A673 (cell line): Measurements from ENCODE around the gene ADCYAP1R1. TPM values are rescaled to one million over a fixed set of nuclear protein-coding genes. Genes with fewer than 3 reads are reported as not detected.

Source experiments
- BruUV-seq: library from RNA; stranded (reverse); fragments of 400-500 nt; replicated peaks from 2 replicates; lab custom pipeline; 2021; lab: Mats Ljungman, UMichigan
- CTCF ChIA-PET: fragments of 300-600 bp; sonication (Branson Sonifier 250); formaldehyde crosslinking; loops from one replicate; lab custom pipeline; 2022; ENCODE audit warnings: antibody characterized with exemption; lab: Charles Lee
- POLR2A ChIA-PET: fragments of 300-600 bp; sonication (Branson Sonifier 250); formaldehyde crosslinking; loops from one replicate; lab custom pipeline; 2022; ENCODE audit warnings: antibody characterized with exemption; ENCODE audit not compliant: low non-redundant PET; lab: Charles Lee
- DNase-seq: peaks from one replicate; pipeline ENCODE4 v3.0.0-alpha.2; 2015; ENCODE audit warnings: low spot score
- H3K27ac ChIP-seq: fragments of 200-600 bp; sonication (generic); 2 replicates; pipeline ENCODE4 v1.5.1; 2016; ENCODE audit warnings: mixed run types, low read depth, mild to moderate bottlenecking, mixed read lengths, antibody characterized with exemption, low read length; ENCODE audit not compliant: poor library complexity, severe bottlenecking
- H3K27me3 ChIP-seq: fragments of 200-600 bp; sonication (generic); replicated peaks from 2 replicates; pipeline ENCODE4 v1.6.1; 2017; ENCODE audit warnings: mixed run types, low read depth, mild to moderate bottlenecking, mixed read lengths, antibody characterized with exemption, low read length; ENCODE audit not compliant: insufficient read depth, poor library complexity
- H3K36me3 ChIP-seq: fragments of 200-600 bp; sonication (generic); 2 replicates; pipeline ENCODE4 v1.6.1; 2016; ENCODE audit warnings: mixed run types, mild to moderate bottlenecking, mixed read lengths, antibody characterized with exemption, low read length; ENCODE audit not compliant: insufficient read depth, poor library complexity, severe bottlenecking
- H3K4me1 ChIP-seq: fragments of 200-600 bp; sonication (generic); 2 replicates; pipeline ENCODE4 v1.6.1; 2017; ENCODE audit warnings: mixed run types, mild to moderate bottlenecking, mixed read lengths, antibody characterized with exemption, low read length; ENCODE audit not compliant: insufficient read depth, poor library complexity, severe bottlenecking
- H3K4me3 ChIP-seq: fragments of 200-600 bp; sonication (generic); 2 replicates; pipeline ENCODE4 v1.5.1; 2016; ENCODE audit warnings: low read depth, mixed run types, mild to moderate bottlenecking, mixed read lengths, low read length; ENCODE audit not compliant: poor library complexity, severe bottlenecking
- H3K9me3 ChIP-seq: fragments of 200-600 bp; sonication (generic); 2 replicates; pipeline ENCODE4 v1.6.1; 2016; ENCODE audit warnings: mixed run types, low read depth, mild to moderate bottlenecking, mixed read lengths, antibody characterized with exemption, low read length; ENCODE audit not compliant: poor library complexity, severe bottlenecking
- EZH2 ChIP-seq: fragments of 200-600 bp; sonication (generic); IDR thresholded peaks from 2 replicates; pipeline ENCODE4 v1.6.1; 2017; ENCODE audit warnings: borderline replicate concordance, low read depth, mild to moderate bottlenecking, mixed read lengths, antibody characterized with exemption, low read length; ENCODE audit not compliant: poor library complexity, severe bottlenecking
- intact Hi-C: fragments of 100-400 bp; cut with micrococcal nuclease; formaldehyde crosslinking; loops from one replicate; pipeline ENCODE4 v1.10.0; 2022; ENCODE audit not compliant: unreplicated experiment
- total RNA-seq: library from RNA; stranded (reverse); gene quantifications from 2 replicates; pipeline ENCODE4 v1.2.3, GENCODE V29; 2021
- TF ChIP-seq, protein P1 (sequence below): fragments of 300-800, 200-600 bp; sonication (generic); conservative IDR thresholded peaks from 2 replicates; pipeline ENCODE4 v1.5.1; 2017; ENCODE audit warnings: low read depth, mild to moderate bottlenecking, antibody characterized with exemption, low read length, moderate library complexity, mixed read lengths

Gene ADCYAP1R1
- total RNA-seq, 1 experiment from 2014 or later: not detected

DNA sequence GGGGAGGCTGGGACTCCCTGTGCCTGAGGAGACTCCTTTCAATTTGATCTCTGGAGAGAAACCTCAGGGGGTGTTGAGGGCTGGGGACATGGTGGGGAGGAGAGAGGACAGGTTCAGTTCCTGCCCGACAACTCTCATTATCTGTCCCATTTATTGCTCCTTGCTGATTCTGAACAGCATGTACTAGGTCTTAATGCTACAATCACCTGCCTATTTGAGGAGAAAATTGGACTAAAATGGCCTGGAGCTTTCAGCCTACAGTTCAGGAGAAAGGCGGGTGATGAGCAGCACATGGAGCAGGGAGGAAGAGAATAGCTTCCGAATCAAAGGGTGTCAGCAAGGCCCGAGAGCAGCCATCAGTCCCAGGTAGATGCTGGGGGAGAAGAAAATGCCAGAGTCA is 30.0 kb upstream of the ADCYAP1R1 start:
- Histone ChIP-seq H3K4me3 (no peak overlapping the region), H3K4me1 (peaks cover 6% of the 10 kb centered on the region), H3K27me3 (no peaks in the 10 kb centered on the region), H3K27ac (no peak overlapping the region), H3K9me3 (no peaks in the 10 kb centered on the region), H3K36me3 (no peaks in the 10 kb centered on the region)
- CTCF ChIA-PET: no interaction called here
- intact Hi-C loops: no loop called here
- no TSS peak for BruUV-seq
- no peak for TF ChIP-seq EZH2
- TF ChIP-seq, protein P1, sequence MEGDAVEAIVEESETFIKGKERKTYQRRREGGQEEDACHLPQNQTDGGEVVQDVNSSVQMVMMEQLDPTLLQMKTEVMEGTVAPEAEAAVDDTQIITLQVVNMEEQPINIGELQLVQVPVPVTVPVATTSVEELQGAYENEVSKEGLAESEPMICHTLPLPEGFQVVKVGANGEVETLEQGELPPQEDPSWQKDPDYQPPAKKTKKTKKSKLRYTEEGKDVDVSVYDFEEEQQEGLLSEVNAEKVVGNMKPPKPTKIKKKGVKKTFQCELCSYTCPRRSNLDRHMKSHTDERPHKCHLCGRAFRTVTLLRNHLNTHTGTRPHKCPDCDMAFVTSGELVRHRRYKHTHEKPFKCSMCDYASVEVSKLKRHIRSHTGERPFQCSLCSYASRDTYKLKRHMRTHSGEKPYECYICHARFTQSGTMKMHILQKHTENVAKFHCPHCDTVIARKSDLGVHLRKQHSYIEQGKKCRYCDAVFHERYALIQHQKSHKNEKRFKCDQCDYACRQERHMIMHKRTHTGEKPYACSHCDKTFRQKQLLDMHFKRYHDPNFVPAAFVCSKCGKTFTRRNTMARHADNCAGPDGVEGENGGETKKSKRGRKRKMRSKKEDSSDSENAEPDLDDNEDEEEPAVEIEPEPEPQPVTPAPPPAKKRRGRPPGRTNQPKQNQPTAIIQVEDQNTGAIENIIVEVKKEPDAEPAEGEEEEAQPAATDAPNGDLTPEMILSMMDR: no peak
- POLR2A ChIA-PET: no interaction called here
- DNase-seq: no peak

DNA sequence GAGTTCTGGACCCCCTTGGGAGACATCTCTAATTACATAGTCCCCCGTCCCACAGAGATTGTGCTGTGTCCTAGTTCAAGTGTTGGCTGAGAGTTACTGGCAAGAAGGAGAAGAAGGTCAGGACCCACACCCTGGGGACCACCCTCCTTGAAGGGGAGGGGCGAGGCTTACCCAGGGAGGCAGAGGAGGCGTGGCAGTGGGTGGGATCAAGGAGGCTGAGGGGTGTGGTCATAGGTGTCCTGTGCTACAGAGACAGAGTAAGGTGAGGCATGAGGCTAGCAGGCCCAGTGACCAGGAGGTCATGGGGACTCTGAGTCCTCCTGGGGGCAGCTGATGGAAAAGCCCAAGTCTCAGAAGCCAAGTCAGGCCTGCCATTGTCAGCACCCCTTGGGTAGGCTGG is 29.4 kb upstream of the ADCYAP1R1 start:
- no TSS peak for BruUV-seq
- H3K27ac ChIP-seq: no peak overlapping the region
- no peaks in the 10 kb centered on the region for H3K9me3 ChIP-seq
- DNase-seq: no peak
- intact Hi-C loops: no loop called here
- ChIA-PET POLR2A (no interaction called here), CTCF (no interaction called here)
- peaks cover 6% of the 10 kb centered on the region for H3K4me1 ChIP-seq
- no peaks in the 10 kb centered on the region for H3K36me3 ChIP-seq
- H3K4me3 ChIP-seq: no peak overlapping the region
- no peaks in the 10 kb centered on the region for H3K27me3 ChIP-seq
- TF ChIP-seq, protein P1: no peak
- TF ChIP-seq EZH2: no peak

DNA sequence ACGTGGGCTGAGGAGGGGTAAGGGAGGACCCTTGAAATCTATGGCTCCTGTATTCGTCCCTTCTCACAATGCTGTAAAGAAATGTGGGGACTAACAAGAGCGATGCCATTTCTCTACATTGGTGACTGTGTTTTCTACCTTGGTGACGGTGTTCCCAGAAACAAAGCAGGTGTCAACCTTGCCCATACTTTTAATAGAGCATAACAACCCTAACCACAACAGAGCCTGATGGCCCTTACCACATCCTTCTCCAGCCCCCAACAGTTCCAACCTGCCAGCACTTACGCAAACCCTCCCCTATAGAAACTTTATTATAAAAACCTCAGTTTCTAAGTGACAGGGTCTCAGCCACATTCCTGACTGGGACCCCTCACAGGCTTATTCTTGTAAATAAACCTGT is 28.2 kb upstream of the ADCYAP1R1 start:
- ChIA-PET CTCF (no interaction called here), POLR2A (no interaction called here)
- Histone ChIP-seq H3K4me3 (no peak overlapping the region), H3K4me1 (peaks cover 6% of the 10 kb centered on the region), H3K36me3 (no peaks in the 10 kb centered on the region), H3K9me3 (no peaks in the 10 kb centered on the region), H3K27me3 (no peaks in the 10 kb centered on the region), H3K27ac (no peak overlapping the region)
- TF ChIP-seq, protein P1: no peak
- no peak for TF ChIP-seq EZH2
- intact Hi-C loops: no loop called here
- no peak for DNase-seq
- BruUV-seq: no TSS peak
